Liver (tissue), 9 donors: ENCODE data around the gene PKD1L1. TPM values are rescaled to one million over a fixed set of nuclear protein-coding genes. Genes with fewer than 3 reads are reported as not detected.

Source experiments
- DNase-seq: peaks from one replicate; pipeline ENCODE4 v3.0.0-alpha.2; 2017; ENCODE audit warnings: low spot score
- H3K27ac ChIP-seq, 2 donors: one replicate each; pipeline ENCODE4 v1.7.0; 2013; ENCODE audit warnings: inconsistent platforms in 2 of 2, low read length in 2 of 2, control low read depth in 1 of 2, low read depth in 1 of 2, mild to moderate bottlenecking in 1 of 2
- H3K27me3 ChIP-seq, 4 donors: one replicate each; pipeline versions ENCODE4 v1.6.1 to v1.7.0; 2013; ENCODE audit warnings: low read length in 3 of 4, inconsistent platforms in 1 of 4, mild to moderate bottlenecking in 1 of 4, moderate library complexity in 1 of 4; ENCODE audit not compliant: control insufficient read depth in 4 of 4, insufficient read depth in 4 of 4
- H3K36me3 ChIP-seq, 4 donors: one replicate each; pipeline versions ENCODE4 v1.6.1 to v1.7.0; 2013; ENCODE audit warnings: low read length in 3 of 4, mild to moderate bottlenecking in 3 of 4, low read depth in 1 of 4, moderate library complexity in 1 of 4; ENCODE audit not compliant: control insufficient read depth in 4 of 4, insufficient read depth in 3 of 4
- H3K4me1 ChIP-seq, 4 donors: one replicate each; pipeline versions ENCODE4 v1.6.1 to v1.7.0; 2013; ENCODE audit warnings: low read length in 3 of 4, mild to moderate bottlenecking in 3 of 4, moderate library complexity in 1 of 4; ENCODE audit not compliant: control insufficient read depth in 4 of 4, insufficient read depth in 4 of 4
- H3K4me3 ChIP-seq, 3 donors: one replicate each; pipeline versions ENCODE4 v1.6.1 to v1.7.0; 2013; ENCODE audit warnings: low read length in 3 of 3, control low read depth in 1 of 3, low read depth in 1 of 3, mild to moderate bottlenecking in 1 of 3
- H3K9ac ChIP-seq, 2 donors: one replicate each; pipeline ENCODE4 v1.7.0; 2013; ENCODE audit warnings: low read length in 2 of 2, mild to moderate bottlenecking in 2 of 2, moderate library complexity in 2 of 2, control low read depth in 1 of 2, low read depth in 1 of 2
- H3K9me3 ChIP-seq, 4 donors: one replicate each; pipeline versions ENCODE4 v1.6.1 to v1.7.0; 2013; ENCODE audit warnings: low read length in 3 of 4; ENCODE audit not compliant: control insufficient read depth in 4 of 4
- ATF3 ChIP-seq: IDR thresholded peaks from 2 replicates; pipeline ENCODE4 v1.6.1; 2016; ENCODE audit warnings: antibody characterized with exemption
- EGR1 ChIP-seq, 2 donors: IDR thresholded peaks; 2 replicates each; pipeline ENCODE4 v1.6.1; 2016 to 2018; ENCODE audit warnings: antibody characterized with exemption in 2 of 2, low read depth in 2 of 2
- FOXA1 ChIP-seq: IDR thresholded peaks from 2 replicates; pipeline ENCODE4 v1.6.1; 2016; ENCODE audit warnings: antibody characterized with exemption
- FOXA2 ChIP-seq: IDR thresholded peaks from 2 replicates; pipeline ENCODE4 v1.6.1; 2016; ENCODE audit warnings: antibody characterized with exemption
- GABPA ChIP-seq, 2 donors: IDR thresholded peaks in 1 of 2; conservative IDR thresholded peaks in 1 of 2; 2 replicates each; pipeline ENCODE4 v1.6.1; 2016; ENCODE audit warnings: antibody characterized with exemption in 2 of 2, mild to moderate bottlenecking in 1 of 2, moderate library complexity in 1 of 2
- HNF4A ChIP-seq, 2 donors: conservative IDR thresholded peaks; 2 replicates each; pipeline ENCODE4 v1.6.1; 2016; ENCODE audit warnings: antibody characterized with exemption in 2 of 2, mild to moderate bottlenecking in 2 of 2
- JUND ChIP-seq, 2 donors: IDR thresholded peaks; 2 replicates each; pipeline ENCODE4 v1.6.1; 2016; ENCODE audit warnings: antibody characterized with exemption in 2 of 2
- NR2F2 ChIP-seq: IDR thresholded peaks from 2 replicates; pipeline ENCODE4 v1.6.1; 2016; ENCODE audit warnings: antibody characterized with exemption
- RAD21 ChIP-seq, 2 donors: IDR thresholded peaks; 2 replicates each; pipeline ENCODE4 v1.6.1; 2016; ENCODE audit warnings: antibody characterized with exemption in 2 of 2, mild to moderate bottlenecking in 2 of 2
- RXRA ChIP-seq, 2 donors: IDR thresholded peaks; 2 replicates each; pipeline ENCODE4 v1.6.1; 2017 to 2018; ENCODE audit warnings: antibody characterized with exemption in 2 of 2, mild to moderate bottlenecking in 1 of 2
- SP1 ChIP-seq: IDR thresholded peaks from 2 replicates; pipeline ENCODE4 v1.6.1; 2018; ENCODE audit warnings: antibody characterized with exemption, mild to moderate bottlenecking
- TAF1 ChIP-seq: conservative IDR thresholded peaks from 2 replicates; pipeline ENCODE4 v1.6.1; 2016; ENCODE audit warnings: antibody characterized with exemption, mild to moderate bottlenecking
- ZBTB33 ChIP-seq: IDR thresholded peaks from 2 replicates; pipeline ENCODE4 v1.6.1; 2016; ENCODE audit warnings: antibody characterized with exemption
- WGBS: extraction: QIAGEN DNeasy Blood & Tissue Kit; methylation state at CpG from one replicate; pipeline ENCODE4 v1.1.7; 2013; 5-methylcytosine and 5-hydroxymethylcytosine counted together
- polyA plus RNA-seq, 2 donors: library from polyadenylated mRNA; stranded (reverse) in 1 of 2; unstranded in 1 of 2; fragments of 200-250 nt in 1 of 2; fragments of >200 nt in 1 of 2; fragmentation: Nextera tagmentation in 1 of 2; extraction: Ambion mirVana in 1 of 2; gene quantifications; one replicate each; pipeline versions ENCODE4 v1.2.1 to v1.2.3, GENCODE V29; 2013 to 2015
- total RNA-seq, 2 donors: library from RNA; depleted of rRNA; stranded (reverse); fragments of >200 nt; gene quantifications; one replicate each; pipeline ENCODE4 v1.2.3, GENCODE V29; 2014
- TF ChIP-seq, protein P1 (sequence below): IDR thresholded peaks from 2 replicates; pipeline ENCODE4 v1.6.1; 2016; ENCODE audit warnings: antibody characterized with exemption, mild to moderate bottlenecking
- TF ChIP-seq, protein P2 (sequence below): fragments of 150-350 bp; IDR thresholded peaks from 2 replicates; pipeline ENCODE4 v1.5.1; 2017; ENCODE audit warnings: improper control_type of control experiment, low read depth, low read length; ENCODE audit not compliant: missing input control
- TF ChIP-seq, protein P3 (sequence below): IDR thresholded peaks from 2 replicates; pipeline ENCODE4 v1.6.1; 2016; ENCODE audit warnings: antibody characterized with exemption
- donor health status: healthy.
- donor health status: healthy.
- donor health status: healthy.
- donor health status: healthy.
- donor health status: healthy.

Gene PKD1L1
- total and polyA plus RNA-seq, 4 donors = 0.08 to 0.25 (median 0.11) TPM

GRCh38 chr7:47979832-47980181, 31.5 kb upstream of the PKD1L1 start:
- Histone ChIP-seq H3K36me3 (peaks cover 5 to 26% (median 17%) of the 10 kb centered on the region in 4 donors), H3K4me3 (peak overlapping the region; percentile 87 to 93 (median 90)), H3K27me3 (no peaks in the 10 kb centered on the region), H3K4me1 (peaks cover 0 to 25% (median 16%) of the 10 kb centered on the region in 4 donors), H3K27ac (peak overlapping the region in 1 of 2 donors; percentile 93), H3K9ac (no peak overlapping the region), H3K9me3 (no peaks in the 10 kb centered on the region)
- 40% methylated on average over 7 of the region's 7 CpGs for WGBS
- TF ChIP-seq SP1 = no peak
- no peak for TF ChIP-seq TAF1
- TF ChIP-seq RXRA (IDR thresholded peaks at IDR 0.05) = no peak
- TF ChIP-seq ATF3 = no peak
- TF ChIP-seq, protein P1, sequence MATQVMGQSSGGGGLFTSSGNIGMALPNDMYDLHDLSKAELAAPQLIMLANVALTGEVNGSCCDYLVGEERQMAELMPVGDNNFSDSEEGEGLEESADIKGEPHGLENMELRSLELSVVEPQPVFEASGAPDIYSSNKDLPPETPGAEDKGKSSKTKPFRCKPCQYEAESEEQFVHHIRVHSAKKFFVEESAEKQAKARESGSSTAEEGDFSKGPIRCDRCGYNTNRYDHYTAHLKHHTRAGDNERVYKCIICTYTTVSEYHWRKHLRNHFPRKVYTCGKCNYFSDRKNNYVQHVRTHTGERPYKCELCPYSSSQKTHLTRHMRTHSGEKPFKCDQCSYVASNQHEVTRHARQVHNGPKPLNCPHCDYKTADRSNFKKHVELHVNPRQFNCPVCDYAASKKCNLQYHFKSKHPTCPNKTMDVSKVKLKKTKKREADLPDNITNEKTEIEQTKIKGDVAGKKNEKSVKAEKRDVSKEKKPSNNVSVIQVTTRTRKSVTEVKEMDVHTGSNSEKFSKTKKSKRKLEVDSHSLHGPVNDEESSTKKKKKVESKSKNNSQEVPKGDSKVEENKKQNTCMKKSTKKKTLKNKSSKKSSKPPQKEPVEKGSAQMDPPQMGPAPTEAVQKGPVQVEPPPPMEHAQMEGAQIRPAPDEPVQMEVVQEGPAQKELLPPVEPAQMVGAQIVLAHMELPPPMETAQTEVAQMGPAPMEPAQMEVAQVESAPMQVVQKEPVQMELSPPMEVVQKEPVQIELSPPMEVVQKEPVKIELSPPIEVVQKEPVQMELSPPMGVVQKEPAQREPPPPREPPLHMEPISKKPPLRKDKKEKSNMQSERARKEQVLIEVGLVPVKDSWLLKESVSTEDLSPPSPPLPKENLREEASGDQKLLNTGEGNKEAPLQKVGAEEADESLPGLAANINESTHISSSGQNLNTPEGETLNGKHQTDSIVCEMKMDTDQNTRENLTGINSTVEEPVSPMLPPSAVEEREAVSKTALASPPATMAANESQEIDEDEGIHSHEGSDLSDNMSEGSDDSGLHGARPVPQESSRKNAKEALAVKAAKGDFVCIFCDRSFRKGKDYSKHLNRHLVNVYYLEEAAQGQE = no peak
- no peak for TF ChIP-seq EGR1 (IDR thresholded peaks at IDR 0.05; ENCODE audit: low read depth in 2 of 2)
- no peak for TF ChIP-seq ZBTB33
- no peak for TF ChIP-seq JUND (IDR thresholded peaks at IDR 0.05)
- no peak for TF ChIP-seq NR2F2
- TF ChIP-seq, protein P2, sequence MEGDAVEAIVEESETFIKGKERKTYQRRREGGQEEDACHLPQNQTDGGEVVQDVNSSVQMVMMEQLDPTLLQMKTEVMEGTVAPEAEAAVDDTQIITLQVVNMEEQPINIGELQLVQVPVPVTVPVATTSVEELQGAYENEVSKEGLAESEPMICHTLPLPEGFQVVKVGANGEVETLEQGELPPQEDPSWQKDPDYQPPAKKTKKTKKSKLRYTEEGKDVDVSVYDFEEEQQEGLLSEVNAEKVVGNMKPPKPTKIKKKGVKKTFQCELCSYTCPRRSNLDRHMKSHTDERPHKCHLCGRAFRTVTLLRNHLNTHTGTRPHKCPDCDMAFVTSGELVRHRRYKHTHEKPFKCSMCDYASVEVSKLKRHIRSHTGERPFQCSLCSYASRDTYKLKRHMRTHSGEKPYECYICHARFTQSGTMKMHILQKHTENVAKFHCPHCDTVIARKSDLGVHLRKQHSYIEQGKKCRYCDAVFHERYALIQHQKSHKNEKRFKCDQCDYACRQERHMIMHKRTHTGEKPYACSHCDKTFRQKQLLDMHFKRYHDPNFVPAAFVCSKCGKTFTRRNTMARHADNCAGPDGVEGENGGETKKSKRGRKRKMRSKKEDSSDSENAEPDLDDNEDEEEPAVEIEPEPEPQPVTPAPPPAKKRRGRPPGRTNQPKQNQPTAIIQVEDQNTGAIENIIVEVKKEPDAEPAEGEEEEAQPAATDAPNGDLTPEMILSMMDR = no peak
- no peak for DNase-seq

DNA sequence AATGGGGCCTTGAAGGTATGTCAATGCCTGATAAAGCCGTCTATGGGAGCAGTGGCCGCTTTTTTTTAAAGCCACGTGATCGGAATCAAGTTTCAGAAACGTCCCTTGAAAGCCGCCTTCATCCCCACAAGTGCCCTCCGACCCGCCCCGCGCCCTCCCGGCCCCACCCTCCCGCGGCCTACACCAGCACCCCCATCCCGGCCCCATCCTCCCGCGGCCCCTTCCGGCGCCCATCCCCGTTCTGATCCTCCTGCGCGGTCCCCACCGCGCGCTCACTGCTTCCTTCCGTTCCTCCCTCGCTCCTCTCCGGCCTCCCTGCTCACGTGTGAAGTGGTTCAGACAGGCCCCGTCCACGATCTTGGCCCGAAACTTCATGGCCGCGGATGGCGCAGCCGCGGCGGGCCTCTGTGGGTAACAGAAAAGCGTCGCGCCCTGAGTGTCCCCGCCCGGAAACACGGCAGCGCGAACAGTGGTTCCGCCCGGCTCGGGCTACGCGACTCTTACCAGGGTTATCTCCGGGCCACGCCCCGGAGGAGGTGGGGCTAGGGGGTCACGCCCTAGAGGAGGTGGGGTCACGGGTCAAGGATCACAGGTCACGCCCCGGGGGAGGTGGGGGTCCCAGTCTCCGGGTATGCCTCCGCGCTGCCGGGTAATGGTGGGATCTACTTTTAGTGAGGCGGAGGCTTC, 31.0 kb upstream of the PKD1L1 start, which contains the start of gene HUS1:
HUS1 (minus strand) TSS at position 471 of the 687 bp plus-strand sequence; CDS start at position 375, 96 bp downstream.
- Histone ChIP-seq H3K9ac (peak within 1 kb of the TSS; percentile 70 to 71), H3K4me1 (peaks cover 0 to 25% (median 16%) of the 10 kb centered on the region in 4 donors), H3K36me3 (peaks cover 10 to 31% (median 22%) of the 10 kb centered on the region in 4 donors), H3K4me3 (peak within 1 kb of the TSS; percentile 87 to 93 (median 90)), H3K9me3 (no peaks in the 10 kb centered on the region), H3K27ac (peak within 1 kb of the TSS; percentile 74 to 93), H3K27me3 (no peaks in the 10 kb centered on the region)
- WGBS = 1% methylated on average over 62 of the region's 62 CpGs
- peak; percentile 91 for DNase-seq
- TF ChIP-seq FOXA1 = no peak
- TF ChIP-seq EGR1 (IDR thresholded peaks at IDR 0.05; ENCODE audit: low read depth in 2 of 2) = peak in 1 of 2 donors; percentile 68
- TF ChIP-seq RAD21 (IDR thresholded peaks at IDR 0.05) = peak; percentile 30 to 62
- TF ChIP-seq HNF4A (conservative IDR thresholded peaks at IDR 0.05) = peak; percentile 66 to 75
- no peak for TF ChIP-seq ATF3
- TF ChIP-seq, protein P1 = peak; percentile 84
- TF ChIP-seq TAF1 = peak; percentile 75
- TF ChIP-seq, protein P3, sequence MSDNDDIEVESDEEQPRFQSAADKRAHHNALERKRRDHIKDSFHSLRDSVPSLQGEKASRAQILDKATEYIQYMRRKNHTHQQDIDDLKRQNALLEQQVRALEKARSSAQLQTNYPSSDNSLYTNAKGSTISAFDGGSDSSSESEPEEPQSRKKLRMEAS = peak; percentile 64
- TF ChIP-seq JUND (IDR thresholded peaks at IDR 0.05) = peak in 1 of 2 donors; percentile 24
- TF ChIP-seq FOXA2 = no peak
- TF ChIP-seq GABPA (IDR thresholded peaks at IDR 0.05 in 1 of 2, conservative IDR thresholded peaks at IDR 0.05 in 1 of 2) = peak; percentile 74 to 91
- peak; percentile 83 for TF ChIP-seq SP1
